ENCODE data around the gene PTPRM.

The PTPRM gene

GRCh38 chr18:8175501-8176061 is 608.5 kb downstream of the PTPRM start:
- no peaks in the 10 kb centered on the region for H3K9me3 ChIP-seq (ENCODE audit: control insufficient read depth, insufficient read depth, low read depth, low read length)
- H3K4me1 ChIP-seq (ENCODE audit: control insufficient read depth, insufficient read depth, low read length) = peaks cover 20% of the 10 kb centered on the region
- no peaks in the 10 kb centered on the region for H3K36me3 ChIP-seq (ENCODE audit: control insufficient read depth in 2 of 2, insufficient read depth in 1 of 2, low read length in 2 of 2)
- no peak overlapping the region for H3K27ac ChIP-seq (ENCODE audit: extremely low read depth, low read depth, low read length)
- POLR2A ChIA-PET = no interaction called here
- CTCF ChIA-PET = interaction anchor here (0.6 kb wide), 1 partner anchor 70 kb away, joined by 3 read pairs; no protein-coding TSS in a partner anchor
- TF ChIP-seq ZNF416 (tag by site-specific recombination; IDR thresholded peaks at IDR 0.05) = no peak
- TF ChIP-seq ZSCAN30 (tag by site-specific recombination; IDR thresholded peaks at IDR 0.05) = no peak
- no peak for TF ChIP-seq ZNF184 (tag by site-specific recombination; IDR thresholded peaks at IDR 0.05)
- no peak for TF ChIP-seq ZNF292 (tag by site-specific recombination; IDR thresholded peaks at IDR 0.05; ENCODE audit: borderline replicate concordance, low read depth)
- TF ChIP-seq SP2 (tag by site-specific recombination; IDR thresholded peaks at IDR 0.05) = no peak
- no peak for TF ChIP-seq OVOL3 (tag by site-specific recombination; IDR thresholded peaks at IDR 0.05)
- no peak for TF ChIP-seq ZNF169 (tag by site-specific recombination; IDR thresholded peaks at IDR 0.05)
- TF ChIP-seq ZNF558 (tag by site-specific recombination; IDR thresholded peaks at IDR 0.05) = no peak
- TF ChIP-seq ZNF133 (tag by site-specific recombination; IDR thresholded peaks at IDR 0.05) = no peak
- no peak for TF ChIP-seq ZNF362 (tag by site-specific recombination; IDR thresholded peaks at IDR 0.05)
- TF ChIP-seq ZNF341 (tag by site-specific recombination; IDR thresholded peaks at IDR 0.05; ENCODE audit: low read depth) = no peak
- no peak for TF ChIP-seq ZNF311 (tag by site-specific recombination; IDR thresholded peaks at IDR 0.05; ENCODE audit: borderline replicate concordance)
- no peak overlapping the region for H3K4me3 ChIP-seq (ENCODE audit: low read depth, low read length)

GRCh38 chr18:8176109-8176508 is 609.0 kb downstream of the PTPRM start:
- no peaks in the 10 kb centered on the region for H3K9me3 ChIP-seq (ENCODE audit: control insufficient read depth, insufficient read depth, low read depth, low read length)
- CTCF ChIA-PET = interaction anchor here (0.6 kb wide), 1 partner anchor 70 kb away, joined by 3 read pairs; no protein-coding TSS in a partner anchor
- no peak overlapping the region for H3K4me3 ChIP-seq (ENCODE audit: low read depth, low read length)
- H3K36me3 ChIP-seq (ENCODE audit: control insufficient read depth in 2 of 2, insufficient read depth in 1 of 2, low read length in 2 of 2) = no peaks in the 10 kb centered on the region
- POLR2A ChIA-PET = no interaction called here
- peaks cover 20% of the 10 kb centered on the region for H3K4me1 ChIP-seq (ENCODE audit: control insufficient read depth, insufficient read depth, low read length)
- H3K27ac ChIP-seq (ENCODE audit: extremely low read depth, low read depth, low read length) = no peak overlapping the region
- no peak for TF ChIP-seq GLIS1 (tag by site-specific recombination; IDR thresholded peaks at IDR 0.05)
- TF ChIP-seq ZIC2 (tag by site-specific recombination; IDR thresholded peaks at IDR 0.05) = no peak
- no peak for TF ChIP-seq ZNF423 (tag by site-specific recombination; IDR thresholded peaks at IDR 0.05)
- no peak for TF ChIP-seq HOXA7 (CRISPR knock-in tag; IDR thresholded peaks at IDR 0.05; ENCODE audit: borderline replicate concordance)
- no peak for TF ChIP-seq KLF1 (tag by site-specific recombination; IDR thresholded peaks at IDR 0.05)
- TF ChIP-seq ZNF16 (tag by site-specific recombination; IDR thresholded peaks at IDR 0.05; ENCODE audit: low read depth) = no peak
- no peak for TF ChIP-seq SP2 (tag by site-specific recombination; IDR thresholded peaks at IDR 0.05)

GRCh38 chr18:8176554-8176953 is 609.4 kb downstream of the PTPRM start:
- no peak overlapping the region for H3K4me3 ChIP-seq (ENCODE audit: low read depth, low read length)
- ChIA-PET CTCF (no interaction called here), POLR2A (no interaction called here)
- no peaks in the 10 kb centered on the region for H3K36me3 ChIP-seq (ENCODE audit: control insufficient read depth in 2 of 2, insufficient read depth in 1 of 2, low read length in 2 of 2)
- no peaks in the 10 kb centered on the region for H3K9me3 ChIP-seq (ENCODE audit: control insufficient read depth, insufficient read depth, low read depth, low read length)
- H3K4me1 ChIP-seq (ENCODE audit: control insufficient read depth, insufficient read depth, low read length) = peaks cover 20% of the 10 kb centered on the region
- TF ChIP-seq ZNF580 (tag by site-specific recombination; IDR thresholded peaks at IDR 0.05) = no peak
- TF ChIP-seq ZNF169 (tag by site-specific recombination; IDR thresholded peaks at IDR 0.05) = no peak
- TF ChIP-seq PBX3 (CRISPR knock-in tag; IDR thresholded peaks at IDR 0.05) = no peak
- TF ChIP-seq ZNF18 (tag by site-specific recombination; IDR thresholded peaks at IDR 0.05) = no peak
- TF ChIP-seq ZNF133 (tag by site-specific recombination; IDR thresholded peaks at IDR 0.05) = no peak
- no peak for TF ChIP-seq PRDM10 (tag by site-specific recombination; IDR thresholded peaks at IDR 0.05)
- no peak overlapping the region for H3K27ac ChIP-seq (ENCODE audit: extremely low read depth, low read depth, low read length)

Data from HEK293 (cell line).